HG03432 (cell line): Measurements from ENCODE around the gene MCF2L2.

ENCODE experiments used
- ATAC-seq: cut with Tn5 transposase; IDR thresholded peaks from one replicate; pipeline ENCODE4 v1.9.1; 2021; ENCODE audit warnings: mild to moderate bottlenecking, moderate library complexity; ENCODE audit not compliant: unreplicated experiment

MCF2L2 gene

DNA sequence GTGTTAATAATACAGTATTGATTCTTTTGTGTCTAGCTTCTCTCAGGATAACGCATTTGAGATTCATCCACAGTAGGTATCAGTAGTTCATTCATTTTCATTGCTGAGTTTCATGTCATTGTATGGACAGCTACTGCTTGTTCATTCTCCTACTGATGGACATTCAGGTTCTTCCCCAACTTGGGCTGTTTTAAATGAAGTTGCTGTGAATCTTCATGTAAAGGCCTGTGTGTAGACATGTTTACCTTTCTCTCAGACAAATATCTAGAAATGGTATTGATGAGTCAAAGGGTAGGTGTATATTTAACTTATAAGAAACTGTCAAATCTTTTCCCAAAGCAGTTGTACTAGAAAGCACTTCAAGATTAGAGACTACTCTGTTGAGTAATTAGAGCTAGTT is 26.7 kb downstream of the MCF2L2 start:
- no peak for ATAC-seq

DNA sequence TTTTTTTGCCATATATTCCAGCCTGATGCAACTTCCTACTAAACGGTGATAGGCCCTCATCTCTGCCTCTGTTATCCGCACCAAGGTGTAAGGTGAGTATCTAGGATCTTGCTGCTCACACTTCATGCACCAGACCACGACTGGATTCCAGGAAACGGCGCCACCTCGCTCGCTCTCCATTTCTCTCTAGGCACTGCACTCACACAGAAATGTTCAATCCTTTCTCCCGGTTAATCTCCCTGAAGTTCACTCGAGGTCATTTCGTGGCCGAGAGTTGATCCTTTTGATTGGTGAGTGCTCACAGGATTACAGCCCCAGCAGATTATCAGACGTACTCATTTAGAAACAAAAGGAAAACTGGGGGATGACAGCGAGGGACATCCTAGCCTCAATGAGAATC is 28.1 kb downstream of the MCF2L2 start:
- ATAC-seq: no peak

DNA sequence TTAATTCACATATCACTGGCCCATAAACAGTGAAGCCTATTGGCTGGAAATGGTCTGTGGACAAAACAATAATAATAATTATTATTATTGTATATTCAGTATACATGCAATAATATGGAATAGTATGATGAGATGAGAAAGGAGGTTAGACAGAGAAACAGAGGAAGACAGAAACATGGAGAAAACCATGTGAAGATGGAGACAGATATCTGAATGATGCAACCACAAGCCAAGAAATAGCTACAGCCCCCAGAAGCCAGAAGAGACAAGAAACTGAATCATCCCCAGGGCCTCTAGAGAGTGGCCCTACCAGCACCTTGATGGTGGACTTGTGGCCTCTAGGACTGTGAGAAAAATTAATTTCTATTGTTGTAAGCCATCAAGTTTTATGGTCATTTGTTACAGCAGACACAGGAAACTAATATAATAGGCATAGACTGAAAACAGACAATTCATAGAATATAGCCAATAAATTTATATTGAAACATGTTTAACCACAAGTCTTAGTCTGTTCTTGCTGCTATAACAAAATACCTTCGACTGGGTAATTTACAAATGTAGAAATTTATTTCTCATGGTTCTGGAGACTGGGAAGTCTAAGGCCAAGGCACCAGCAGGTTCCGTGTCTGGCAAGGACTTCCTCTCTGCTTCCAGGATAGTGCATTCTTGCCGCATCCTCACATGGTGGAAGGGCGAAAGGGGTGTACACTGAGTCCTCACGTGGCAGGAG is 31.6 kb downstream of the MCF2L2 start:
- no peak for ATAC-seq

DNA sequence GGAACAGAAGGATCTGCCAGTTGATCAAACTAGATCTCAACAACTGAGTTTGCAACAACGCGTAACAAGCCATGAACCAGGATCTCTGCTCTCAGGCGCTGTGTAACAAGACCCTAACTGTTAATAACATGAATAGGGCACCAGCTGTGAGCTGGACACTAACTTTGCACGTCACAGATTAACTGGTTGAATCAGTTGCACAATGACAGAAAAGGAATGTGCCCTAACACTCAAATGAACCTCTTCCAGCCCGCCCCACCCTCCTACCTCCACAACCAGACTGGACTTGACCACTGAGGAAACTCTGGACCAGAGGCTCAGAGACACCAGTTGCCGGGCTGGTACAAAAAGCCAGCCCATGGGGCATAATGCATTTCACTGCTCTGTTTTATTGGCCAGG is 34.3 kb downstream of the MCF2L2 start:
- no peak for ATAC-seq

DNA sequence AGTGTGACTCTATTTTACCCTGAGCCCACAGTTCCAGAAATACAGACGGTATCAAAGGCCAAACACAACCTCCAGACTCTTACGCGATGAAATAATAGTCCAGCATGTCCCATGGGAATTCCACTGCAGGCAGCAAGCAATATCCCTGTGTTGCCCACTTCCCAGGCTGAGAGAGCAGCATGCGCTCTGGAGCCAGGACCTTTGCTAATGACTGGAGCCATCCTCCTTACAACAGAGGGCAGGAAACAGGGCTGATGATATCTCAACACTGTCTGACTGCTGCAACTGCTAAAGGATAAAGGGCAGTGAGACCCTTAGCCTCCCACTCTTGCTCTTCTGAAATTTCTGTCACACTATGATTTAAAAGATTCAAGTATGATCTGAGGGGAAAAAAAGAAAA is 34.8 kb downstream of the MCF2L2 start:
- no peak for ATAC-seq

DNA sequence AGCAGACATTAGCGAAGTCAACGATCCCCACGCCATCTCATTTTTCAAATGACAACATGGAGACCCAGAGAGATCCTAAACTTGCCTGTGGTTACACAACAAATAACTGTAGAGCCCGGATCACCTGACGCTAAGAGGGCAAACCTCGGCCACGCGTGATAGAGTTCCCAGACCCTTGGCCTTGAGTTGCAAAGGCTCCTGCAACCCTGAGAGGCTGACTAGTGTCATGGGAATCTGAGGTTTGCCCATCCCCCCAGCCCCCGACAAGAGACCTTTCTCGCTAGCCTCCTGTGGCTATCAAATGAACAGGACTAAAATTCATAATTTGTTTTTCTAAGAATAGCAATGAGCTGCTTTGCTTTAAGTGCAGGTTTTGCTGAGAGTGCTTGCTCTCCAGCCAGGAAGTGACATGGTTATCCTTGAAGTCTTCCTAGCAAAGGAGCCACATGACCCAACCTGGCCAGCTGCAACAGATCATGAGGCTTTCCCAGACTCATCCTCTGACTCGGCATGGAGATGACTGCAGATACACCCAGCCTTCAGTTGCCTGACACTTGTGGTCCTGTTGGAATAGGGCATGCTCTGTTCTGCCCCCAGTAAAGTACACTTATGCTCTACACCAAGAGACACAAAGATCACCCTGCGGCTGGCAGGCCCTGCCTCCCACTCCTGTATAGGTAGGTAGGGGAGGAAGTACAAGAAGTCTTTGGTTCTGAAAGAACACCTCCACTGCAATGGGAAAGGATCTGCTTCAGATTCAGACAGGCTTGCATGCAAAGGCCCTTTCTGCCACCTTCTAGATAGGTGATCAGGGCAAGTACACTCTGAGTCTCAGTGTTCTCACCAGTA is 36.0 kb downstream of the MCF2L2 start:
- ATAC-seq: no peak

DNA sequence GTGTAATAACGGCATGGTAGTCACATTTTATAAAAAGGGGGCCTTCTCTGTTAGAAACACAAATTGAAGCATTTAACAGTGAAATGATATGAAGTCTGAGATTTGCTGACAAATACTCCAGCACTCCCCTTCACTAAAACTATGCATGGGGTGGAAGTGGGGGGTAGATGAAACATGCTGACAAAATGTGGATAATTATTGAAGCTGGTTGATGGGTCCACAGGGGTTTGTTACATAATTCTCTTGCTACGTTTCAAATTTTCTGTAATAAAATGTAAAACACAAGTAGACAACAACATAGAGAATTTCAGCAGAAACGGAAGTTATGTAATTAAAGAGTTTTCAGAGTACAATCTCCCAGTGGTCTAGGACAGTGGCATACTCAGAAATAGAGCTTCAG is 37.0 kb downstream of the MCF2L2 start:
- ATAC-seq: no peak

DNA sequence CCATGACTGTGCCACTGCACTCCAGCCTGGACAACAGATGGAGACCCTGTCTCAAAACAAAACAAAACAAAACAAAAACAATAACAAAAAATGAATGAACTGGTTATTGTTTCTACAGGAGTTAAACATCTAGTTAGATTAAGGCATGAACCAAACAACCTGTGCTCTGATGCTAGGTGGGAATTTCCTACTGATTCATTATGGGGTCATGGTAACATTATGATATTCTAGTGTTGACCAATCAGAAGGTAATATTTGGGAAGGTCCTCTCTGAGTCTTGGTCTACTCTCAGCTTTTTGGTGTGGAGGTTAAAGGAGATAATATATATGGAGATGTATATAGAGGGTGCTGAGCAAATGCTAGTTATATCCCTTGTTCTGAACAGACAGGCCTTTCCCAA is 37.6 kb downstream of the MCF2L2 start:
- no peak for ATAC-seq

DNA sequence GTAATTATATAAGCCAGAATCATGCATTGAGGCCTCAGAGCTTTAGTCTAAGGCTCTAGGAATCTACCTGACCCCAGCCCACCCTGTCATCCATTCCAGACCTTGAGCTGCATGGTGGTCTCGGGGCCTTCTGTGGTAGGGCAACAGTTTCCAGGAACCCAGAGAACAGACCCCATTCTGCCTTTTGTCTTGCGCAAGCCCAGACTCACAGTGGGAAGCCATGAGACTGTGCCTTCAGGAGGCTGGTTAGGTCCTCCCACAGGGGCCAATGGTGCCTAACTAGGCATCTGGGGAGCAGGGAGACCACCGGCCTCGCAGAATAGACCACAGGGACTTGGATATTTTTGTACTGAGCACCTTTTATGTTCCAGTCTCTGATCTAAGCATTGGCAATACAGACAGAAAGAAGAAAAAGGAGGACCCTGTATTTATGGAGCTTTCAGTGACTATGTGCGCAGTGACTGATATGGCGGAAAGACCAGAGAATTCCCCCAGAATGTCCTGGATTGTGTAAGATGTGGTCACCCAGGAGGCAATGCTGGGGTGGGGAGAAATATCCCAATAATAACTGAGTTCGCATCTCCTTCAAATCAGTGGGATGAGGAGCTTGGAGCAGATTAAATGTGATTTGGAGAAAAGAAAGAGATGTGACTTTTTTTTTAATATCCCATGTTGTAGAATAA is 40.1 kb downstream of the MCF2L2 start:
- no peak for ATAC-seq

DNA sequence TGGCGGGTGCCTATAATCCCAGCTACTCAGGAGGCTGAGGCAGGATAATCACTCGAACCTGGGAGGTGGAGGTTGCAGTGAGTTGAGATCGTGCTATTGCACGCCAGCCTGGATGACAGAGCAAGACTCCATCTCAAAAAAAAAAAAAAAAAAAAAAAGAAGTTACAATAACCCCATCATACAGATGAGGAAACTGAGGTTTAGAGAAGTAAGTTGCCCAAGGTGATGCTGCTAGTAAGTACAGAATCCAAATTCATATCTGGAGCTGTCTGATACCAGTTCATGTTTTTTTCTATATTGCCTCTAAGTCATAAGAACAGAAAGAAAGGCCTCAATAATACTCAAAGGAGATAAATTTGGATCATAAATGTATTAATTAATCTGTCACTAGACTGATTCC is 40.6 kb downstream of the MCF2L2 start:
- ATAC-seq: no peak

DNA sequence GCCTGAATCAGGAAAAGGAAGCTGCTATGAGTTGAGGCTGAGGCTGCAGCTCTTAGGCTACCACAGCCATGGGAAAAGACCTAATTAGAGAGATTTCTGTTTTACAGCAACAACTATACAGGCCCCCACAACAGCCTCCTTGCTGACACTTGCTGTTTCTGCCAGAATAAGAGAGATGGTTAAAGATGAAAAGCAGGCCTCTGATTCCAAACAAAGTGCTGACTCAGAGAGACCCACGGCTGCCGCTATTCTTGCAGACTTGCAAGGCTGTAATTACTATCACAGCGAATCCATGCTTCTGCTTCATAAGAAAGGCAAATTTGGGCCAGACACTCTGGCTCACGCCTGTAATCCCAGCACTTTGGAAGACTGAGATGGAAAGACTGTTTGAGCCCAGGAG is 41.8 kb downstream of the MCF2L2 start:
- no peak for ATAC-seq

DNA sequence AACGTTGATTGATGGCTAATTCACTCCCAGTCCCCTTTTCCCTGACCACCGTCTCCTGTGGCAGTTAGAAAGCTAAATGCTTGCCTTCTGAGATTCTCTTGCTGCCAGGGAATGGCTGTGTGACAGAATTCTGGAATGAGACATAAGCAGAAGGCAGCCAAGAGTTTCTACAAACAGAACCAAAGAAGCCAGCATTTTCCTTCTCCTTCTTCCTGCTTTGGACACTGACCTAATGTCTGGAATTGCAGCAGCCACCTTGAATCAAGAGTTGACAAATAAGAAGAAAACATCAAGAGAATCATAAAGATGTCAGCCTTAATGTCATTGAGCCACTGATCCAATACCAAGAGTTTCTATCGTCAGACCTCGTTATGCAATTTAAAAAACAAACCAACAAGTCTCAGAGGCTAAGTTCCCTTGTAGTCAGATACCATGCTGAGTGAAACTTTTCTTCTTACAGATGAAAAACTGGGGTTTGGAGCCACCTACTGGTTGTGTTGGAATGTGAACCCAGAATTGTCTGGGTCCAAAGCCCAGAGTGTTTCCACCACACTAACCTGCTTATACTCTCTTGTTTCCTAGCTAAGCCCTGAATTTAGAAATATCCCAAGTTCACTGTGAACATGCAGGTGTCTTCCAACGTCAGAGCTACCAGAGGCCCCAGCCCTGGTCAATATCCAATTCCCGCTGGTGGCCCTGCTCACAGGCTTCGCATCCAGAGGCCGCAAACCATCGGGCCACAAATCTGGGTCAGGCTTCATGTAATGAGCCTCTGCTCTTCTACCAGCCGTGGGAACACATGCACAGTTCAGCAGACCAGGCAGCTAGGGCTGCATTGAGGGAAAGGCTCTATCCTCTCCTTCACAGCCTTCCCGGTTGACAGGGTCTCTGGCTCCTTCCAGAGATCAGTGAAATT is 42.5 kb downstream of the MCF2L2 start:
- ATAC-seq: peak; percentile 70

DNA sequence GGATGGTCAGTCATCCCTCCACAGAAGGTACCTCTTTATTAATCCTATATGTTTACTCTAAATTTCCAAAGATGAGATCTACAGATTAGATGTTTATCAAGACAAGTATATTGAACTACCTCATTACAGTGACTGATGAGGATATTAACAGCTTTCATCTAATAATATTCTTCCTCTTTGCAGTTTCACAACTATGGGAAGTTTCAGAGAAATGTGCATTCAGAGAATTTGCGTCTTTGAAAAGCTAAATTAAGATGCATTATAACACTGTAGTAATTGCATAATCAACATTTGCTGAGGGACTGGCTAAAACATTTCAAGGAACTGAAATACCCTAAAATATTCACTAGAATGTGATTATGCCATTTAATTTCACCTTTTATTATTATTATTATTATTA is 46.7 kb downstream of the MCF2L2 start:
- ATAC-seq: no peak

DNA sequence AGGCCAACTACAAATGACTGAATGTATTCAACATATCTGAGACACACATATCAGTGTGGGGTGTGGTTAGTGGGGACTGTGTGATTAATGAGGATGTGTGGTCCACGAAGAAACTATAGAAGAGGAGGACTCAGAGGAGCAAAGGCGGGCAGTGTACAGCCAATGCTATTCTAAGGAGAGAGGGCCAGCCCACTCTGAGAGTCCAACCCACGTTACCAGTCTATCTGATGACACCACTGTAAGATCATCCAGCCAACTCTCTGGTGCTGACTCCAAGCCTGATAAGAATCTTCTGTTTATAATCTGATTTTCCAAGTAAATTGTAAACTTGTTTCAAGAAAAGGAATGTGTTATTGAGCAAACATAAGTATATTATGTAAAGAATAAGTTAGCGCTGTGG is 47.2 kb downstream of the MCF2L2 start:
- ATAC-seq: no peak

DNA sequence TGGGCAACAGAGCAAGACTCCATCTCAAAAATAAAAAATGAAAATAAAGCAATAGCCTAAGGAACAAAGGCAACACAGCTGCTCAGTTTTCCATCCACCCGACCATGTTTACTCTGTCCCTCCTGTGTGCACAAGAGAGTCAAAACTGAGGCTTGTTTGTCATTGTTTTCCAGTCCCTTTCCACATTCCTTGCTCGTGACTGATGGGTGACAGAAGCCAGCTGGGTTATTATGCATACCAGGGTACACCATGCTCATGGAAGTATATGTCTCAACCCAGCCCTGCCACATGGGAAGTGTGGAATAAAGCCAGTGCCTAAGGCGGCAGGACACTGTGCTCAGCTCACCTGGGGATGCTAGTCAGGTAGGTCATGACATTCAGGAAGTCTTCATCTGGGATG is 49.5 kb downstream of the MCF2L2 start:
- no peak for ATAC-seq

DNA sequence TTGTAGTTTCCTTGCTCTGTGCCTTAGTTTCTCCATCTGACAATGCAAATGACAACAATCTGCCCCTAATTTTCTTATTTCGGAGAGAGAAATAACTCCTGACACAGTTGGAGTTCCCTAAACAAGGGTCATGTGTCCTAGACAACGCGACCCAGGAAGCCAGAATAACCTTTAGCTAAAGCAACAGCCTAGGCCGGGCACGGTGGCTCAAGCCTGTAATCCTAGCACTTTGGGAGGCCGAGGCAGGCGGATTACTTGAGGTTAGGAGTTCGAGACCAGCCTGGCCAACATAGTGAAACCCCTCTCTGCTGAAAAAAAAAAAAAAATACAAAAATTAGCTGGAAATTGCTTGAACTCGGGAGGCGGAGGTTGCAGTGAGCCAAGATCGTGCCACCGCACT is 49.9 kb downstream of the MCF2L2 start:
- ATAC-seq: no peak

DNA sequence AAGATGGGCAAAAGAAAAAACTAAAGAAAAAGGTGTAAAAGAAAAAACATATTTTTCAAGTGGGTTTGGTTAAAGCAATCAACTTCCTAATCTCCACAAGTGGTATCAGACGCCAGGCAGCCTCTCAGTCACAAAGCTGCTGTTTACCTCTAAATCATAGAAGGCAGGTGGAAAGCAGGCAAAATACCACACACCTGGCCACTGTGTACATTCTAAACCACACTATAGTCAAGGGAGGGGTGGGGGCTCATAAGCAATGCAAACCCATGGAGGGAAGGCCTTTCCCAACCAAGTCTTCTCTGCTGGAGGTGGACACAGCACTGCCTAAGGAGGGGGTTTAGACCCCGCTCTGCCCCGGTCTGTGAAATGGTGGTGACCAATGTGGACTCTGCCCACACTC is 50.4 kb downstream of the MCF2L2 start:
- no peak for ATAC-seq

DNA sequence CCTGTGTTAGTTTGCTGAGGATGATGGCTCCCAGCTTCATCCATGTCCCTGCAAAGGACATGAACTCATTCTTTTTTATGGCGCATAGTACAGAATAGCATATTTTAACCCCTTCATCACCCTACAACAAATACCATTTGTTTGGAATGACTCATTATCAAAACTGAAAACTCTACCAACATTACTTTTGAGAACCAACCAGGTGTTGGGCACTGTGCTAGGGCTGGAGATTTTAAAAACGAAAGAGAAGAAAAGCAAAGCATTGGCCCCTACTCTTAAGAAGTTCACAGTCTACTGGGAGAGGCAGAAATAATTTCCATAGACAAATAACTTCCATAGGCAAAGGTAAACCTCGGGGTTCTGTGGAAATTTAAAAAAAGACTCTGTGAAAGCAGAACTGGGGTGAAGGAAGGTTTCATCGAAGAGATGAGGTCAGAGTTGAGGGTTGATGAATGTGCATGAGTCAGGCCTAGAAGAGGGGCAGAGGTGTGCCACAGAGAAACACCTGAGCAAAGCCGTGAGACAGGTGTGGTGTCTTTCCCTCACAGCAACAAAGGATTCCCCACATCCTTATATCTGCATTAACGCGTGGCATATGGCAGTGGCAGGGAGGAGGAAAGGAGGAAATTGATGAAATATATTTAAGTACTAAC is 51.0 kb downstream of the MCF2L2 start:
- ATAC-seq: peak; percentile 69

DNA sequence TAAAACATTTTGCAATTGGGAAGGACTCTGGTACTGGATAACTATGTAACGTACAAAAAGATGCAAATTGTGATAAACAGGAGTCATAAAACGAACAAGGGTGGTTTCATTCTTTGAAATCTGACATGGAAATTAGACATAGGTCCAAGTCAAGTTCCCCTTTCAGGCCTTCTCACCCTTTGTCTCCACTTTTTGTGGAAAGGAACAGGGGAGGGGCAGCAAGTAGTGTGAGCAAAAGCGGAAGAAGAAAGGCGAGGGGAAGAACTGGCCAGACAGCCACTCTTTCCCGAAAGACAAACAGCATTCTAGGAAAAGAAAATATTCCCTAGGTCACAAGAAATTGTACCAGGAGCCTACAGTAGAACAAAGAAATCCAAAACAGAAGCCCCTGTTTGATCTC is 52.6 kb downstream of the MCF2L2 start:
- no peak for ATAC-seq

DNA sequence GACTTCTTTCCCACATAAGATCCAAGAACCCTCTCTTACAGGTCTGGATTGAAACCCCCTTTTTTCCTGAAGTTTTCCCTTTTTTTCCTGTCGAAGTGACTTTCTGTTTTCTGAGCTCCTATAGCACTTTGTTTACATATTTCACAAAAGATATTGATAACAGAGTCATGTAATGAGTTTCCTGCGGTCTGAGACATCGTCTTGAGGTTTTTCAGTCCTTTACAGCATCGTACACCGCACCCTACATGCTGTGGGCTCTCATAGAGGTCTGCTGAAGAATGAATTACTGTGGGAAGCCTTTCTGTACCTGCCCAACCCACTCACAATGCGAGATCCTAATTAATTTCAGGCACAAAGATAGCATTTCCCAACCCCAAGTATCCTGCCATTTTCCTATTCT is 53.1 kb downstream of the MCF2L2 start:
- no peak for ATAC-seq
